Activated naive CD4-positive, alpha-beta T cell treated with anti-CD3 and anti-CD28 coated beads, Interleukin-2, amount 10 ng/mL, durations not matched to agents 7 days and 5 days (primary cell): ENCODE measurements around the gene FAM227B.

Experiments used
- CTCF ChIA-PET: fragments of 350-600 bp; sonication (Branson Sonifier 250); formaldehyde crosslinking; loops from one replicate; lab custom pipeline; 2021; ENCODE audit warnings: antibody characterized with exemption; lab: Charles Lee
- DNase-seq: peaks from one replicate; pipeline ENCODE4 v3.0.0-alpha.2; 2020
- H3K27ac Mint-ChIP-seq: one replicate; pipeline ENCODE4 v1.8.0; 2021; ENCODE audit warnings: mild to moderate bottlenecking, moderate library complexity, mixed read lengths
- H3K27me3 Mint-ChIP-seq: one replicate; pipeline ENCODE4 v1.8.0; 2021; ENCODE audit warnings: mild to moderate bottlenecking, mixed read lengths
- H3K36me3 Mint-ChIP-seq: one replicate; pipeline ENCODE4 v1.8.0; 2021; ENCODE audit warnings: mixed read lengths
- H3K4me1 Mint-ChIP-seq: one replicate; pipeline ENCODE4 v1.8.0; 2021; ENCODE audit warnings: mixed read lengths
- H3K4me3 Mint-ChIP-seq: one replicate; pipeline ENCODE4 v1.8.0; 2021; ENCODE audit warnings: mild to moderate bottlenecking, moderate library complexity, mixed read lengths
- H3K9me3 Mint-ChIP-seq: one replicate; pipeline ENCODE4 v1.8.0; 2021; ENCODE audit warnings: mixed read lengths

Gene FAM227B

DNA sequence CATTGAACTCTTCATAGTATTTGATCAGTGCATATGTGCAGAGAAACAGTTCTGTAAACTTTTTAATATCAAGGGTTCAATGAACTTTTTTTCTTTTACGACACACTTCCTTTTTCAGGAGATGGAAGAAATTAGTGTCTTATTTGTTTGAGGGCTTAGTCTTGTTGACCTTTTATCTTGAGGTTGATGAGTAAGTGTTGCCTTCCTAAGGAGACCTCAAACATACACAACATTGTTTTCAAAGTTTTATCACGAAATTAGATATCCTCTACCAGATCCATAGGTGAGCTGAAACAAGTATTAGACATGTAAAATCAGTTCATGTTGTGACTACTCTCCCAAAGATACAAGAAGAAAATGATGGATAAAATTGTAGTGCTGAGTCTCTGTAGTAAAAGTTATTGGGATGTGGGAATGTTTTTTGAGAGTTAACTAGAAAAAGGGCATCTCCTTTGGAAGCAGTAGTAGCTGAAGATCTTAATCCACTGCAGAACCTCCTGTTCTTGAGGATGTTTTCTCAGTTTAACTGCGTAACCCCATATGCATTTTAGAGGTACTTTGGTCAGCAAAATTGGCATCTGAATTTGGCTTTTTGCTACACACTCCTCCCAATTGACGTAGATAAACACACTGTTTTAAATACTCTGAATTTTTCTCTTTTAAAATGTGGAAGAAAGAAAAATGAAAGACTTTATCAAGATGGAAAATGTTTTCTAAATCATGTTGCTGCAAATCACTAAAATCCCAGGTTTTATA lies 333.8 kb downstream of the FAM227B start:
- Mint-ChIP-seq H3K9me3 (no peaks in the 10 kb centered on the region), H3K36me3 (peaks cover 59% of the 10 kb centered on the region), H3K27me3 (no peaks in the 10 kb centered on the region), H3K27ac (no peak overlapping the region), H3K4me3 (no peak overlapping the region), H3K4me1 (peaks cover 7% of the 10 kb centered on the region)
- CTCF ChIA-PET = no interaction called here
- DNase-seq = no peak

GRCh38 chr15:49282366-49282765 lies 338.3 kb downstream of the FAM227B start:
- Mint-ChIP-seq H3K27me3 (no peaks in the 10 kb centered on the region), H3K4me1 (peaks cover 7% of the 10 kb centered on the region), H3K9me3 (no peaks in the 10 kb centered on the region), H3K27ac (no peak overlapping the region), H3K4me3 (no peak overlapping the region), H3K36me3 (peaks cover 49% of the 10 kb centered on the region)
- DNase-seq = no peak
- CTCF ChIA-PET = no interaction called here

GRCh38 chr15:49279521-49280456 lies 340.8 kb downstream of the FAM227B start:
- Mint-ChIP-seq H3K36me3 (peaks cover 34% of the 10 kb centered on the region), H3K27me3 (no peaks in the 10 kb centered on the region), H3K4me1 (no peaks in the 10 kb centered on the region), H3K9me3 (no peaks in the 10 kb centered on the region), H3K4me3 (no peak overlapping the region), H3K27ac (no peak overlapping the region)
- CTCF ChIA-PET = no interaction called here
- no peak for DNase-seq

- Mint-ChIP-seq H3K4me1 (no peaks in the 10 kb centered on the region), H3K27me3 (no peaks in the 10 kb centered on the region), H3K9me3 (no peaks in the 10 kb centered on the region), H3K4me3 (no peak overlapping the region), H3K27ac (no peak overlapping the region), H3K36me3 (peaks cover 25% of the 10 kb centered on the region)
- CTCF ChIA-PET = no interaction called here
- no peak for DNase-seq
Measured at GRCh38 chr15:49278751-49279150, 341.9 kb downstream of the FAM227B start.
